PFSK-1 (cell line): ENCODE results near the gene TMEM169.

Experiments used
- POLR2AphosphoS5 ChIP-seq: IDR thresholded peaks from 2 replicates; pipeline ENCODE4 v1.6.1; 2012; ENCODE audit warnings: low read depth, mild to moderate bottlenecking, control low read depth, low read length, moderate library complexity
- SIN3A ChIP-seq: IDR thresholded peaks from 2 replicates; pipeline ENCODE4 v1.6.1; 2012; ENCODE audit warnings: mild to moderate bottlenecking, low read length, moderate library complexity, borderline replicate concordance; ENCODE audit not compliant: insufficient read depth
- TAF1 ChIP-seq: IDR thresholded peaks from 2 replicates; pipeline ENCODE4 v1.6.1; 2012; ENCODE audit warnings: low read length, control low read depth, borderline replicate concordance; ENCODE audit not compliant: insufficient read depth
- TF ChIP-seq, protein P1 (sequence below), 2 experiments: IDR thresholded peaks; 2 replicates each; pipeline versions ENCODE4 v1.6.1 to v1.8.0; 2011 to 2012; ENCODE audit warnings: low read depth in 2 of 2, low read length in 2 of 2, control low read depth in 1 of 2, inconsistent platforms in 1 of 2, mild to moderate bottlenecking in 1 of 2, moderate library complexity in 1 of 2; ENCODE audit not compliant: insufficient read depth in 1 of 2

DNA sequence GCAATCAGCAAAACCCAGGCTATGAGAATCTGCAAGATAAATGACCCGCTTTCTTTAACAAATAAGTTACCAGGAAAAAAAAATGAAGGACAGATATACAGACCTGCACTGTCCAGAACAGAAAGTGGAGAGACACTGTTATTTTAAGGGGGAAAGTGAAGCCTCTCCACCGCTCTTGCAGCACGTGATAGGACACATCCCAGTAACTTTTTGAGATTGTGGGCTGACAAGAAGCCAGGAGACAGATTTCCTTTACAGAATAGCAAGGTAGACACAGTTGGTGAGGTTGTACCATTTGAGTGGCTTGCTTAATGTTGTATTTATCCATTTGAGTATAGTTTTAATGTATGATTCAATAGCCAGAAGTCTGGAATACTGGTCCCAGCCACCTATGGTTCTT is 13.0 kb downstream of the TMEM169 start:
- TF ChIP-seq POLR2AphosphoS5 (no peak), TAF1 (no peak), SIN3A (no peak)
- TF ChIP-seq, protein P1, sequence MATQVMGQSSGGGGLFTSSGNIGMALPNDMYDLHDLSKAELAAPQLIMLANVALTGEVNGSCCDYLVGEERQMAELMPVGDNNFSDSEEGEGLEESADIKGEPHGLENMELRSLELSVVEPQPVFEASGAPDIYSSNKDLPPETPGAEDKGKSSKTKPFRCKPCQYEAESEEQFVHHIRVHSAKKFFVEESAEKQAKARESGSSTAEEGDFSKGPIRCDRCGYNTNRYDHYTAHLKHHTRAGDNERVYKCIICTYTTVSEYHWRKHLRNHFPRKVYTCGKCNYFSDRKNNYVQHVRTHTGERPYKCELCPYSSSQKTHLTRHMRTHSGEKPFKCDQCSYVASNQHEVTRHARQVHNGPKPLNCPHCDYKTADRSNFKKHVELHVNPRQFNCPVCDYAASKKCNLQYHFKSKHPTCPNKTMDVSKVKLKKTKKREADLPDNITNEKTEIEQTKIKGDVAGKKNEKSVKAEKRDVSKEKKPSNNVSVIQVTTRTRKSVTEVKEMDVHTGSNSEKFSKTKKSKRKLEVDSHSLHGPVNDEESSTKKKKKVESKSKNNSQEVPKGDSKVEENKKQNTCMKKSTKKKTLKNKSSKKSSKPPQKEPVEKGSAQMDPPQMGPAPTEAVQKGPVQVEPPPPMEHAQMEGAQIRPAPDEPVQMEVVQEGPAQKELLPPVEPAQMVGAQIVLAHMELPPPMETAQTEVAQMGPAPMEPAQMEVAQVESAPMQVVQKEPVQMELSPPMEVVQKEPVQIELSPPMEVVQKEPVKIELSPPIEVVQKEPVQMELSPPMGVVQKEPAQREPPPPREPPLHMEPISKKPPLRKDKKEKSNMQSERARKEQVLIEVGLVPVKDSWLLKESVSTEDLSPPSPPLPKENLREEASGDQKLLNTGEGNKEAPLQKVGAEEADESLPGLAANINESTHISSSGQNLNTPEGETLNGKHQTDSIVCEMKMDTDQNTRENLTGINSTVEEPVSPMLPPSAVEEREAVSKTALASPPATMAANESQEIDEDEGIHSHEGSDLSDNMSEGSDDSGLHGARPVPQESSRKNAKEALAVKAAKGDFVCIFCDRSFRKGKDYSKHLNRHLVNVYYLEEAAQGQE (IDR thresholded peaks at IDR 0.05; ENCODE audit: insufficient read depth in 1 of 2, low read depth in 2 of 2, low read length in 2 of 2) = no peak
